Measurements from ENCODE around the gene C1QL3. TPM values are rescaled to one million over a fixed set of nuclear protein-coding genes. Genes with fewer than 3 reads are reported as not detected.

Gene C1QL3
- under 1 TPM in 1 of 4 donors, not detected in 3; 0.18 TPM for total RNA-seq

- peaks cover 27% of the 10 kb centered on the region for H3K4me1 ChIP-seq
- WGBS = 2% methylated on average over 48 of the region's 68 CpGs
- TF ChIP-seq CTCF (IDR thresholded peaks at IDR 0.05) = no peak
- TF ChIP-seq EP300 (IDR thresholded peaks at IDR 0.05) = no peak
- no peak for TF ChIP-seq POLR2AphosphoS5 (IDR thresholded peaks at IDR 0.05)
- TF ChIP-seq POLR2A (IDR thresholded peaks at IDR 0.05) = no peak
- H3K36me3 ChIP-seq = no peaks in the 10 kb centered on the region
- peak within 1 kb of the TSS; percentile 59 for H3K4me3 ChIP-seq
- no peaks in the 10 kb centered on the region for H3K9me3 ChIP-seq
- peaks cover 34% of the 10 kb centered on the region for H3K27me3 ChIP-seq
- no peak for DNase-seq (ENCODE audit: low spot score in 2 of 2)
- no peak within 1 kb of the TSS for H3K27ac ChIP-seq
Measured at GRCh38 chr10:16521311-16522016, at the start of gene C1QL3. TSS of gene C1QL3 (minus strand) at chr10:16521879. CDS start at chr10:16521065, 814 bp downstream.

- 80% methylated on average over 4 of the region's 4 CpGs for WGBS
- H3K9me3 ChIP-seq = no peaks in the 10 kb centered on the region
- DNase-seq (ENCODE audit: low spot score in 2 of 2) = no peak
- H3K4me1 ChIP-seq = no peaks in the 10 kb centered on the region
- H3K4me3 ChIP-seq = no peak overlapping the region
- H3K27ac ChIP-seq = no peak overlapping the region
- no peaks in the 10 kb centered on the region for H3K36me3 ChIP-seq
- TF ChIP-seq CTCF (IDR thresholded peaks at IDR 0.05) (no peak), EP300 (IDR thresholded peaks at IDR 0.05) (no peak), POLR2A (IDR thresholded peaks at IDR 0.05) (no peak), POLR2AphosphoS5 (IDR thresholded peaks at IDR 0.05) (no peak)
- H3K27me3 ChIP-seq = no peaks in the 10 kb centered on the region
Measured at GRCh38 chr10:16570731-16571130, 49.1 kb upstream of the C1QL3 start.

- Histone ChIP-seq H3K27me3 (no peaks in the 10 kb centered on the region), H3K4me1 (no peaks in the 10 kb centered on the region), H3K27ac (no peak overlapping the region), H3K9me3 (no peaks in the 10 kb centered on the region), H3K4me3 (no peak overlapping the region), H3K36me3 (no peaks in the 10 kb centered on the region)
- no peak for TF ChIP-seq POLR2A (IDR thresholded peaks at IDR 0.05)
- TF ChIP-seq CTCF (IDR thresholded peaks at IDR 0.05) = no peak
- no peak for TF ChIP-seq EP300 (IDR thresholded peaks at IDR 0.05)
- TF ChIP-seq POLR2AphosphoS5 (IDR thresholded peaks at IDR 0.05) = no peak
- WGBS = 53% methylated on average over 7 of the region's 7 CpGs
- DNase-seq (ENCODE audit: low spot score in 2 of 2) = no peak
Measured at GRCh38 chr10:16566202-16566805, 44.6 kb upstream of the C1QL3 start.

GRCh38 chr10:16565604-16566003 is 43.9 kb upstream of the C1QL3 start:
- no peak for TF ChIP-seq CTCF (IDR thresholded peaks at IDR 0.05)
- TF ChIP-seq POLR2AphosphoS5 (IDR thresholded peaks at IDR 0.05) = no peak
- no peak for TF ChIP-seq EP300 (IDR thresholded peaks at IDR 0.05)
- no peak for TF ChIP-seq POLR2A (IDR thresholded peaks at IDR 0.05)
- H3K4me1 ChIP-seq = no peaks in the 10 kb centered on the region
- no peaks in the 10 kb centered on the region for H3K36me3 ChIP-seq
- whole genome bisulfite sequencing = 36% methylated on average over 3 of the region's 3 CpGs
- H3K27ac ChIP-seq = no peak overlapping the region
- no peaks in the 10 kb centered on the region for H3K27me3 ChIP-seq
- no peak for DNase-seq (ENCODE audit: low spot score in 2 of 2)
- no peaks in the 10 kb centered on the region for H3K9me3 ChIP-seq
- no peak overlapping the region for H3K4me3 ChIP-seq

GRCh38 chr10:16562891-16563290 is 41.2 kb upstream of the C1QL3 start:
- TF ChIP-seq POLR2AphosphoS5 (IDR thresholded peaks at IDR 0.05) = no peak
- TF ChIP-seq POLR2A (IDR thresholded peaks at IDR 0.05) = no peak
- TF ChIP-seq CTCF (IDR thresholded peaks at IDR 0.05) = no peak
- no peak for TF ChIP-seq EP300 (IDR thresholded peaks at IDR 0.05)
- H3K9me3 ChIP-seq = no peaks in the 10 kb centered on the region
- no peaks in the 10 kb centered on the region for H3K36me3 ChIP-seq
- no peak for DNase-seq (ENCODE audit: low spot score in 2 of 2)
- no peak overlapping the region for H3K4me3 ChIP-seq
- no peaks in the 10 kb centered on the region for H3K27me3 ChIP-seq
- no peaks in the 10 kb centered on the region for H3K4me1 ChIP-seq
- 86% methylated on average over 6 of the region's 6 CpGs for WGBS
- H3K27ac ChIP-seq = no peak overlapping the region

All from suprapubic skin (tissue), 4 donors.